IPS-18c (cell line): Measurements from ENCODE around the gene ELOVL2.

ENCODE experiments used
- H3K4me3 ChIP-seq: 2 replicates; pipeline ENCODE4 v1.7.0; 2013; ENCODE audit warnings: low read depth, mild to moderate bottlenecking, low read length, moderate library complexity; ENCODE audit not compliant: insufficient read depth
- H3K9me3 ChIP-seq: one replicate; pipeline ENCODE4 v1.6.1; 2013; ENCODE audit warnings: mild to moderate bottlenecking, low read length, moderate library complexity; ENCODE audit not compliant: control insufficient read depth, insufficient read depth

ELOVL2 gene

DNA sequence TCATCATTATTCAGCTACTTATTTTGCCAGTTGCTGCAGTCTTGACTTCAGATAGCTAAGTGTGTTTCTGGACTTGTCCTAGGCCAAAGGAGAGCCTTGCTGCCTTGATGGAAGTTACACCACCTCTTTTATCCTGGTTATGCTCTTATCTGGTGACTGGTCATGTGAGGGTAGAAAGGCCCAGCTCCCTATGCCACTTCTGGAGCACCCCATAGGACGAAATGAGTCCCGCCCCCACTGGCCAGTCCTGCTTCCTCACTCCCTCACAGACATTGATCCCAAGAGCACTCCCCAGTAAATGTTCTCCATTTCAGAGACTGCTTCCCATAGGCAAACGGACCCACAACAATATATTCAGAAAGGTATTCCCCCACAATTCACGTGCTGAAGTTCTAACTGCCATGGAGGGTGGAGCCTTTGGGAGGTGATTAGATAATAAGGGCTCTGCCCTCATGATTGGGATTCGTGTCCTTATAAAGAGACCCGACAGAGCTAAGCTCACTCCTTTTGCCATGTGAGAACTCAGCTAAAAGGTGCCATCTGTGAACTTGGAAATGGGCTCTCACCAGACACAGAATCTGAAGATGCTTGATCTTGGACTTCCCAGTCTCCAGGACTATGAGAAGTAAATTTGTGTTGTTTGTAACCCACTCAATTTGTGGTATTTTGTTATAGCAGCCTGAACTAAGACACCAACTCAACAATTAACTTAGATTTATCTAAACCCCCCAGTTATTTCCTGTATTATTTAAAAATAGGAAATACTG lies 21.5 kb upstream of the ELOVL2 start:
- H3K9me3 ChIP-seq = no peaks in the 10 kb centered on the region

DNA sequence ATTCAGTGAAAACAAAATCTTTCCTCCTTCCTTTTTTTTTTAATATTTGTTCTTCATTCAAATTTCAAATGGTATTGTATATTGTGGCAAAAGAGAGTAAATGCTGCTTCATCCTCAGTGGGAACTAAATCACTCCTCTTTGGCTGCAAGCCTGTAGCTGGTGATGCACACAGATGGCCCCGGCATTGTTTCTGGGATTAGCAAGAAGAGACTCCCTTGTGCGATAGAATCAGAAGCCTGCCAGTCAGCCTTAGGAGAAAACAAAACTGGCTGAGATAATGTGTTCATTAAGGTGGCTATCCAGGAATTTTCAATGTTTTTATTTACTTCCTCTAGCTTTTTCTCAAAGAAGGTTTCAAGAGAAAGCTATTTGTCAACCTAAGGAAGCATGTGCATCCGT lies 20.7 kb upstream of the ELOVL2 start:
- Histone ChIP-seq H3K9me3 (no peaks in the 10 kb centered on the region), H3K4me3 (no peak overlapping the region)

More for the DNA sequence above, 21.5 kb upstream of the ELOVL2 start:
- no peak overlapping the region for H3K4me3 ChIP-seq

GRCh38 chr6:11062715-11063114 lies 18.6 kb upstream of the ELOVL2 start:
- H3K9me3 ChIP-seq = no peaks in the 10 kb centered on the region

GRCh38 chr6:11062083-11062482 lies 18.0 kb upstream of the ELOVL2 start:
- Histone ChIP-seq H3K4me3 (no peak overlapping the region), H3K9me3 (no peaks in the 10 kb centered on the region)

More at GRCh38 chr6:11062715-11063114, 18.6 kb upstream of the ELOVL2 start:
- H3K4me3 ChIP-seq = no peak overlapping the region

- H3K9me3 ChIP-seq = no peaks in the 10 kb centered on the region
- no peak overlapping the region for H3K4me3 ChIP-seq
Observed at GRCh38 chr6:11058406-11058805, 14.3 kb upstream of the ELOVL2 start.

GRCh38 chr6:11056871-11057270 lies 12.8 kb upstream of the ELOVL2 start:
- no peak overlapping the region for H3K4me3 ChIP-seq
- H3K9me3 ChIP-seq = no peaks in the 10 kb centered on the region

- Histone ChIP-seq H3K4me3 (no peak overlapping the region), H3K9me3 (no peaks in the 10 kb centered on the region)
Observed at GRCh38 chr6:11055127-11055627, 11.1 kb upstream of the ELOVL2 start.

DNA sequence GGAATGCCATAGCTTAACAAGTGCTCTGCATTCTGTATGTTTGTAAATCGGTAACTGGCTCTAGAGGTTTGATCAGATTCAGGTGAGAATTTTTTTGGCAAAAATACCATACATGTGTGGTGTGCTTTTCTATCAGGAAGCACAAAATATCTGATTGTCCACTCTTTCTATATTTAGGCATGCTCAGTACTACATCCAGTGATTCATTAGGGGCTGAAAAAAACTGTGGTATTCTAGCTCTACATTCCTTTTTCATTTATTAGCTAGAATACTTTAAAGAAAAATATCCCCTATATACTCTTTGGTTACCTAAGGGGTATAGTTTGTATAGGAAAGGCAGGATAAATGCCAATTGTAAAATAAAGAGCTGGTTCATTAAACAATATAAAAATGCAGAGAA lies 10.6 kb upstream of the ELOVL2 start:
- H3K4me3 ChIP-seq = no peak overlapping the region
- H3K9me3 ChIP-seq = no peaks in the 10 kb centered on the region

DNA sequence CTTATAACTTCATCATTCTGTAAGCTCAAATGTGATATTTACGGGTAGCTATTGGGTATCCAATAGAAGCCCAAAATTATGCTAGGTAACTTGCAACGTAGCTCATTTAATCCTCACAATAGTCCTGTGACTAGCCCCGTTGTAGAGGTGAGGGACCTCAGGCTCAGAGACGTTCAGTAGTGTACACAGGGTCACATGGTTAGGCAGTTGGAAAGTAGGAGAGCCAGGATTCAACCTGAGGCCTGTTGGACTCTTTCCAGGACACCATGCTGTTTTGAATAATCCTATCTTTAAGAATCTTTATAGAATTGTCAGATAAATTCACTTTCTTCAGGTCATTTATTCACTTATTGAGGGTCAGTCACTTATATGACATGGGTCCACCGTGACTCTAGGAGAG lies 9.2 kb upstream of the ELOVL2 start:
- H3K4me3 ChIP-seq = no peak overlapping the region
- H3K9me3 ChIP-seq = no peaks in the 10 kb centered on the region

DNA sequence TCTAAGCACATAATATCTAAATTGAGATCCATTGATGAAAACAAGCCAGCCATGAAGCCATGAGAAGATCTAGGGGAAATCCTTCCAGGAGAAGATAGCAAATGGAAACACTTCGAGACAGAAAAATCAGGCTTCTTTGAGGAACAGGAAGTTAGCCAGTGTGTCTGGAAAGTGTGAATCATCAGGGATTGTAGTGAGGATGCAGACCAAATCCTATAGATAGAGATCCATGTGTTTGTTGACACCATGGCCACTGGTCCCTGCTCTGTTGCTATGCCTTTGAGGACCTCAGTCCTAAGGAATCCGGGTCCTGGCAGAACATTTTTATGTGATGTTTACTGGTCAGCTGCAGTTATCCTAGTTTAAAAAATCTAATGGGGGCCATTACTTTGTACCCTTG lies 6.6 kb upstream of the ELOVL2 start:
- no peak overlapping the region for H3K4me3 ChIP-seq
- no peaks in the 10 kb centered on the region for H3K9me3 ChIP-seq

- Histone ChIP-seq H3K4me3 (peak overlapping the region; percentile 52), H3K9me3 (no peaks in the 10 kb centered on the region)
Observed at GRCh38 chr6:11044712-11045167, 635 bp upstream of the ELOVL2 start.

- Histone ChIP-seq H3K9me3 (no peaks in the 10 kb centered on the region), H3K4me3 (peak overlapping the region; percentile 60)
Observed at GRCh38 chr6:11043378-11043960, 636 bp downstream of the ELOVL2 start.

- Histone ChIP-seq H3K9me3 (no peaks in the 10 kb centered on the region), H3K4me3 (peak overlapping the region; percentile 21; the same call in 1 of the 2 replicates)
Observed at GRCh38 chr6:11042750-11043377, 1.2 kb downstream of the ELOVL2 start.

DNA sequence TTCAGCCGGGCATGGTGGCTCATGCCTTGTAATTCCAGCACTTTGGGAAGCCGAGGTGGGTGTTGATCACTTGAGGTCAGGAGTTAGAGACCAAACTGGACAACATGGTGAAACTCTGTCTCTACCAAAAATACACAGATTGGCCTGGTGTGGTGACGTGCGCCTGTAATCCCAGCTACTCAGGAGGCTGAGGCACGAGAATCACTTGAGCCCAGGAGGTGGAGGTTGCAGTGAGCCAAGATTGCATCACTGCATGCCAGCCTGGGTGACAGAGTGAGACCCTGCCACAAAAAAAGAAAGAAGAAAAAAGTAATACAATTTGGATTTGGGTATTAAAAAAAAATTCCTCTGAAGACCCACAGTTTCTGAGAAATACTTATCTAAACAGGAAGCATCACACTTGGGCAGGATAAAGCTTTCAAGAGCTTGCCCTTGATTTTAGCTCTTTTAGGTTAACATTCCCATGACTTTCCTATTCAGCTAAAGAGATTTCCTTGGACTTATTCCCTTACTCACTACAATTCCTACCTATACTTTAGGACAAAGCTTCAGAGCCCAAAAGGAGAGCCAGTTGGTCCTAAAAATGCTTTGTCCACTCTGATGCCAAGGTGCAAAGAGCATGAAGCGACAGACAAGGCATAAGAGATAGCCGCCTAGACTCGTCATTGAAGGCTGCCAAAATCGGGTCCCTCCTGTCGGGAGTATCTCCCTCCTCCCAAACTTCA lies 1.9 kb downstream of the ELOVL2 start:
- H3K9me3 ChIP-seq = no peaks in the 10 kb centered on the region
- no peak overlapping the region for H3K4me3 ChIP-seq

DNA sequence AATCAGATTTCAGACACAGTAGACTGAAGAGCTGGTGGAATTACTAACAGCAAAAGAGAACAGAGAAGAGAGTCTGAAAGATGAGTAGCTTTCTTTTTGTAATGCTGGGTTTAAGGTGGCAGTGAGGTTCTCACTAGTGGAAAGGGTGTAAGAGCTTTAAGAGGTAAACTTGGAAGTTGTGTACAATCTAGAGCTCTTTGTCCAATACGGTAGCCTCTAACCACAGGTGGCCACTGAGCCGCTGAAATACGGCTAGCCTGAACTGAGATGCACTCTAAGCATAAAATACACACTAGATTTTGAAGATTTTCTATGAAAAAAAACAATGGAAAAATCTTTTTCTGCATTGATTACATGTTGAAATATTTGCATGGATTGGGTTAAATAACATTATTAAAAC lies 4.0 kb downstream of the ELOVL2 start:
- no peak overlapping the region for H3K4me3 ChIP-seq
- no peaks in the 10 kb centered on the region for H3K9me3 ChIP-seq

DNA sequence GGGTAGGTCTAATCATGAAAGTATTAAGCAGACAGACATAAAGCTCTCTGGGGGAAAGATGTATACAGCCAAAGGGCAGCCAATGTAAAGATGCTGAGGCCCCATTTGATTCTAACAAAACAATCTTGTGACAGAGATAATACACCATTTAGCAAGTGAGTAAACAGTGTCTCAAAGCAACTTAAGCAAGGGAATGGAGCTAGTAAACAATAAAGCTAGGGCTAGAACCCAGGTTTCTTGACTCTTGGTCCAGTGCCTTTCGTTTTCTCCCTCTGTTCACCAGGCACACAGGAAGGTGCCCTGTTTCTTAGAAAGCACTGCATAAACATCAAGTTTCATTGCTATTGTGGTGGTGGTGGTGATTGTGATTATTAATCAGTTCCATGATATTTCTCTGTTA lies 5.1 kb downstream of the ELOVL2 start:
- Histone ChIP-seq H3K9me3 (no peaks in the 10 kb centered on the region), H3K4me3 (no peak overlapping the region)

- Histone ChIP-seq H3K9me3 (no peaks in the 10 kb centered on the region), H3K4me3 (no peak overlapping the region)
Observed at GRCh38 chr6:11036977-11037430, 7.1 kb downstream of the ELOVL2 start.
